ENCODE measurements around the gene TYK2.

GRCh38 chr19:10361569-10362011 is 18.8 kb downstream of the TYK2 start:
- TF ChIP-seq POLR2A (IDR thresholded peaks at IDR 0.05) (no peak), CTCF (IDR thresholded peaks at IDR 0.05) (no peak)
